K562 (cell line): Measurements from ENCODE around the gene FAM83G. TPM values are rescaled to one million over a fixed set of nuclear protein-coding genes. Genes with fewer than 3 reads are reported as not detected.
"Not testable (repeated sequence)": the region's sequence is repeated elsewhere in the genome, so short reads cannot be mapped to it uniquely, and the experiment has no call there.

ENCODE experiments used
- ATAC-seq: fragments of 200-7000 bp; cut with Tn5 transposase; 3 replicates; pipeline ENCODE4 v1.9.1; 2020; ENCODE audit warnings: moderate library complexity
- BruUV-seq: library from RNA; stranded (reverse); fragments of 400-500 nt; replicated peaks from 2 replicates; lab custom pipeline; 2021; lab: Mats Ljungman, UMichigan
- CTCF ChIA-PET: fragments of 300-600 bp; formaldehyde crosslinking; extraction: SDS; loops from one replicate; lab custom pipeline; 2021; ENCODE audit warnings: low intra/inter-chr PET ratio; lab: Yijun Ruan, JAX
- POLR2A ChIA-PET: fragments of 300-600, 350-650 bp; sonication (Branson Sonifier 250); formaldehyde crosslinking; extraction: SDS; loops from one replicate; lab custom pipeline; 2021; ENCODE audit warnings: antibody characterized with exemption, inconsistent platforms; lab: Yijun Ruan, JAX
- DNase-seq, 4 experiments: peaks; one replicate each; pipeline versions ENCODE4 v3.0.0 to v3.0.0-alpha.2; 2011 to 2018; ENCODE audit warnings: low spot score in 3 of 4, mixed read lengths in 3 of 4; ENCODE audit errors: extremely low read depth in 1 of 4
- FAIRE-seq: peaks from 2 replicates; lab custom pipeline; 2011; peaks lifted over from hg19 to GRCh38; lab: Jason Lieb, UNC
- H2AFZ ChIP-seq: 2 replicates; pipeline ENCODE4 v1.6.0; 2011; ENCODE audit warnings: low read depth, low read length, control low read depth, inconsistent platforms
- H3K27ac ChIP-seq: fragments of 200-600 bp; 3 replicates; pipeline ENCODE4 v1.8.0; 2011; ENCODE audit warnings: low read depth, mild to moderate bottlenecking, control low read depth, inconsistent platforms, low read length, moderate library complexity, mixed read lengths; ENCODE audit errors: extremely low read depth
- H3K27me3 ChIP-seq, 2 experiments: fragments of 300-600 bp in 1 of 2; 2 replicates in 1 of 2; 3 replicates in 1 of 2; pipeline versions ENCODE4 v1.6.0 to v1.8.0; 2011; ENCODE audit warnings: inconsistent platforms in 2 of 2, low read length in 2 of 2, mild to moderate bottlenecking in 1 of 2, mixed read lengths in 1 of 2, moderate library complexity in 1 of 2; ENCODE audit not compliant: control insufficient read depth in 2 of 2, insufficient read depth in 2 of 2
- H3K36me3 ChIP-seq: fragments of 300-600 bp; 3 replicates; pipeline ENCODE4 v1.8.0; 2011; ENCODE audit warnings: mild to moderate bottlenecking, low read length, inconsistent platforms; ENCODE audit not compliant: control insufficient read depth, insufficient read depth
- H3K4me1 ChIP-seq, 2 experiments: fragments of 200-600 bp in 1 of 2; replicated peaks in 1 of 2; 2 replicates in 1 of 2; 3 replicates in 1 of 2; pipeline versions ENCODE4 v1.5.1 to v1.8.0; 2011; ENCODE audit warnings: inconsistent platforms in 2 of 2, low read length in 2 of 2, mild to moderate bottlenecking in 1 of 2, mixed read lengths in 1 of 2, moderate library complexity in 1 of 2; ENCODE audit not compliant: control insufficient read depth in 2 of 2, insufficient read depth in 2 of 2
- H3K4me2 ChIP-seq: 2 replicates; pipeline ENCODE4 v1.6.1; 2011; ENCODE audit warnings: low read length, control low read depth, inconsistent platforms, mixed read lengths; ENCODE audit not compliant: insufficient read depth
- H3K4me3 ChIP-seq: fragments of 200-600 bp; sonication (generic), shearing (Covaris generic); 2 replicates; pipeline ENCODE4 v1.5.1; 2016; ENCODE audit warnings: control low read depth, inconsistent platforms
- H3K79me2 ChIP-seq: fragments of 200-600 bp; 3 replicates; pipeline ENCODE4 v1.8.0; 2011; ENCODE audit warnings: low read length, inconsistent platforms; ENCODE audit not compliant: control insufficient read depth, insufficient read depth
- H3K9ac ChIP-seq, 2 experiments: 2 replicates each; pipeline versions ENCODE4 v1.6.0 to v1.6.1; 2011; ENCODE audit warnings: low read depth in 2 of 2, low read length in 2 of 2, control low read depth in 1 of 2, inconsistent platforms in 1 of 2, mild to moderate bottlenecking in 1 of 2, mixed read lengths in 1 of 2; ENCODE audit not compliant: insufficient read depth in 1 of 2
- H3K9me1 ChIP-seq: one replicate; pipeline ENCODE4 v1.6.0; 2011; ENCODE audit warnings: inconsistent platforms, mild to moderate bottlenecking, low read length, moderate library complexity; ENCODE audit not compliant: control insufficient read depth, insufficient read depth
- H3K9me3 ChIP-seq: replicated peaks from 2 replicates; pipeline ENCODE4 v1.5.1; 2011; ENCODE audit warnings: low read depth, low read length, inconsistent platforms; ENCODE audit not compliant: control insufficient read depth, insufficient read depth
- H4K20me1 ChIP-seq: replicated peaks from 2 replicates; pipeline ENCODE4 v1.6.1; 2011; ENCODE audit warnings: low read length, inconsistent platforms, mixed read lengths; ENCODE audit not compliant: control insufficient read depth, insufficient read depth
- WGBS: fragments of 100-300 bp; shearing (Covaris generic); methylation state at CpG from one replicate; pipeline ENCODE4 v1.1.6; 2016; ENCODE audit warnings: low coverage, mixed read lengths; ENCODE audit not compliant: insufficient coverage; ENCODE audit errors: missing lambda C conversion rate; 5-methylcytosine and 5-hydroxymethylcytosine counted together
- in situ Hi-C: fragments of 300-500 bp; cut with MboI; formaldehyde crosslinking; loops from 4 replicates; pipeline ENCODE4 v1.15.0; 2018; ENCODE audit warnings: inconsistent platforms, mixed read lengths
- intact Hi-C: fragments of 100-400 bp; cut with micrococcal nuclease; formaldehyde crosslinking; loops from 2 replicates; pipeline ENCODE4 v1.14.2; 2022
- polyA plus RNA-seq, 8 experiments: library from polyadenylated mRNA; depleted of rRNA in 4 of 8; stranded (reverse) in 5 of 8; unstranded in 3 of 8; fragments of >200 nt; fragmentation: Nextera tagmentation in 2 of 8; fragmentation: Illumina TruSeq in 1 of 8; extraction: Ambion mirVana in 2 of 8; extraction: Trizol in 1 of 8; gene quantifications; 2 replicates each; pipeline versions ENCODE4 v1.2.1 to v1.2.3, GENCODE V29; 2011 to 2014; ENCODE audit warnings: inconsistent platforms in 1 of 8, missing spikeins in 1 of 8
- total RNA-seq, 7 experiments: library from RNA; depleted of rRNA in 6 of 7; stranded (reverse); fragments of >200 nt in 6 of 7; fragmentation: Illumina TruSeq in 2 of 7; extraction: Trizol in 2 of 7; gene quantifications; 2 replicates each; pipeline versions ENCODE4 v1.2.1 to v1.2.3, GENCODE V29; 2011 to 2021; ENCODE audit warnings: low replicate concordance in 1 of 7

Gene FAM83G
- total and polyA plus RNA-seq, 9 of the 15 experiments (the other 6 are each of a cell fraction or from before 2014, with no cell fraction given) = 0.04 to 10.3 (median 4.5) TPM; not detected in 1

- ATAC-seq, CTCF ChIA-PET, in situ Hi-C loops: not testable (repeated sequence)
Observed at GRCh38 chr17:19042369-19042768, 37.8 kb upstream of the FAM83G start.

GRCh38 chr17:19041871-19042270, 37.3 kb upstream of the FAM83G start:
- CTCF ChIA-PET, BruUV-seq, H3K4me3 ChIP-seq, intact Hi-C loops, H3K36me3 ChIP-seq, H3K9ac ChIP-seq, H3K27me3 ChIP-seq, H3K9me3 ChIP-seq, H4K20me1 ChIP-seq, DNase-seq, H3K9me1 ChIP-seq, H3K79me2 ChIP-seq, H3K27ac ChIP-seq, FAIRE-seq, H3K4me1 ChIP-seq, POLR2A ChIA-PET, H3K4me2 ChIP-seq, ATAC-seq, in situ Hi-C loops, H2AFZ ChIP-seq: not testable (repeated sequence)
- WGBS = no CpG with 5 or more reads among the region's 10 CpGs

More at GRCh38 chr17:19042369-19042768, 37.8 kb upstream of the FAM83G start:
- H3K9ac ChIP-seq, H3K9me1 ChIP-seq, DNase-seq, H3K9me3 ChIP-seq, H3K4me1 ChIP-seq, FAIRE-seq, intact Hi-C loops, H3K79me2 ChIP-seq, H3K4me2 ChIP-seq, H2AFZ ChIP-seq, POLR2A ChIA-PET, H3K36me3 ChIP-seq, H3K27ac ChIP-seq, H3K27me3 ChIP-seq, BruUV-seq, H4K20me1 ChIP-seq, H3K4me3 ChIP-seq: not testable (repeated sequence)
- WGBS = no CpG with 5 or more reads among the region's 14 CpGs

GRCh38 chr17:19040350-19040749, 35.8 kb upstream of the FAM83G start:
- in situ Hi-C loops, H3K27me3 ChIP-seq, H3K27ac ChIP-seq, H3K36me3 ChIP-seq, intact Hi-C loops, H3K9me1 ChIP-seq, H3K79me2 ChIP-seq, H3K4me1 ChIP-seq, FAIRE-seq, BruUV-seq, H3K4me2 ChIP-seq, CTCF ChIA-PET, POLR2A ChIA-PET, H4K20me1 ChIP-seq, H3K9ac ChIP-seq, DNase-seq, H2AFZ ChIP-seq, ATAC-seq, H3K9me3 ChIP-seq, H3K4me3 ChIP-seq: not testable (repeated sequence)
- whole genome bisulfite sequencing = no CpG with 5 or more reads among the region's 9 CpGs

DNA sequence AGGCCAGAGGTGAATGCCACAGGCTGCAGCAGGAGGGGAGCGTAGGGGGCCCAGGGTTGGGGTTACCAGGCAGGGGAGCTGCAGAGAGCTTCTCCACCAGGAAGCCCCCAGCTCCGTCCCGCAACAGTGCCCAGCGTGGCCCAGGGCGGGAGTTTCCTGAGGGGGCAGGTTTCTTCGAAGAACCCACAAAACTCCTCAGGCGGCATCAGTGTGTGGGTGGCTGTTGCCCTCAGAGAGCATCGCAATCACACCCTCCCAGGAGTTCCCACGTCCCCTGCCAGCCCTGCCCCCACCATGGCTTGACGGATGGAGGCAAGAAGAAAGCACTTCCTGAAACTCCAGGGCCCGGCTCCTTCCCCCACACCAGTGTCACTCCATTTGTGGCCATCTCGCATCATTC, 34.2 kb upstream of the FAM83G start:
- H3K27ac ChIP-seq, H3K9me3 ChIP-seq, intact Hi-C loops, BruUV-seq, H2AFZ ChIP-seq, DNase-seq, H3K4me1 ChIP-seq, H3K79me2 ChIP-seq, ATAC-seq, H3K4me3 ChIP-seq, H3K9ac ChIP-seq, in situ Hi-C loops, POLR2A ChIA-PET, H3K4me2 ChIP-seq, CTCF ChIA-PET, FAIRE-seq, H3K27me3 ChIP-seq, H3K36me3 ChIP-seq, H4K20me1 ChIP-seq, H3K9me1 ChIP-seq: not testable (repeated sequence)
- WGBS = no CpG with 5 or more reads among the region's 12 CpGs
